Measurements from ENCODE around the gene SLC38A3.
A peak's percentile ranks its signal among the peaks of the same experiment; 100 is the strongest.

Gene SLC38A3

DNA sequence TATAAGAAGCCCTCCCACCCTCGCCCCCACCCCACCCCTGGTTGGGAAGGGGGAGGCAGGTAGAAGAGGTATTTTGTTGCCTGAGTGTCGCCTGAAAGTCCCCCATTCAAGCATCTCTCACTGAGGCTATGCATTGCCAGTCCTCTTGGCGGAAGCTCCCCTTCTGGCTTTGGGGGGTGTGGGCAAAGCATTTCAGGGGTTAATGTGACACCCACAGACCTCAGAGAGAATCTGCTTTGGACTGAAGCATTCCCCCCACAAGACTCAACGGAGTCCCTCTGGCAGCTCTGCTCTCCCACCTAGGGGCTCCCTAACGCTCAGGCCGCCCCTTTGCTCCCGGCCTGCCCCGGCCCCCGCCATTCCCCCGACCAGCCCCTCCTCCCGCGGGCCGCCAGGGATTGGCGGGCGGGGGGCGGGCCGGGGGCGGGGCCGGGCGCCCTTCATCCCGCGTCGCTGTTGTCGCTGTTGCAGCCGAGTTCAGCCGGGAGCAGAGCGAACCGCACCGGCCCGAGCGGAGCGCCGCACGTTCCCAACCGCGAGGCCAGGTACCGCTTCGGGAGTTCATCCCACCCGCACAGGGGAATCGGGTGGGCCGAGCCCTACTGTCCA, at the start of gene SLC38A3:
Gene SLC38A3, plus strand, starts transcription at position 468 of the 609 bp plus-strand sequence. CDS start 8,929 bp downstream, outside the sequence.
- DNase-seq = peak; percentile 45

DNA sequence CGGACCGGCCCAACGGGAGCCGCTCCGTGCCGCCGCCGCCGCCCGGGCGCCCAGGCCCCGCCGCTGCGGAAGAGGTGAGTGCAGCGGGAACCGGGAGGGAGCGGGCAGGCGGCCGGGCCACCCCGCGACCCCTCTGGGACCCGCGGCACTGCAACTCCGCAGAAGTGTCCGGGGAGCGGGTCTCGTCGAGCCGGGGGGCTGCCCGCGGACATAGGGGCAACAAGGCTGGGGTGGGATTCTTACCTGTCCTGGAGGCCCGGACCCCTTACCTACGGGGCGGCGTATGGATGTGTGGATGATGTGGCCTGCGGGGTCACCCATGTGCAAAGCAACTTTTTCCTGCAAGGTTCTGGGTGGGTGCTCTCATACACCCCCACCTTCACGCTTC, 49.6 kb upstream of the SLC38A3 start:
- DNase-seq = peak; percentile 23

DNA sequence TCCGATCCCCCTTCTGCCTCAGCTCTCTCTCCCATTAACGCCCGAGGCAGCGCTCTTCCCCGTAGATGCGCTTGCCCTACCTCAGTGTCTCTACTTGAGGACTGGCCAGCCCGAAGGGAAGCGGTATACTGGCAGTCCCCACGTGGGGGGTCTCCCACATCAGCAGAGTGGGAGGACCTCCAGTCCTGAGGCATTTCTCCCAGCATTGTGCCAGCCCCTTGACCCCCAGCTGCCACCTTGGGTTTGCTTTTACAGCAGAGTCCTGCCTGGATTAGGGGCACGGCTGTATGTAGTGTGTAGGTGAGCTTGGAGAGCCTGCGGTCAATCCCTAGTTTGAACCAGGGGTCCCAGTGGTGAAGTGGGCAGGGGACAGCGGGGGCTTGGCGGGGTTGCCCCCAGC, 49.2 kb upstream of the SLC38A3 start:
- DNase-seq = no peak

DNA sequence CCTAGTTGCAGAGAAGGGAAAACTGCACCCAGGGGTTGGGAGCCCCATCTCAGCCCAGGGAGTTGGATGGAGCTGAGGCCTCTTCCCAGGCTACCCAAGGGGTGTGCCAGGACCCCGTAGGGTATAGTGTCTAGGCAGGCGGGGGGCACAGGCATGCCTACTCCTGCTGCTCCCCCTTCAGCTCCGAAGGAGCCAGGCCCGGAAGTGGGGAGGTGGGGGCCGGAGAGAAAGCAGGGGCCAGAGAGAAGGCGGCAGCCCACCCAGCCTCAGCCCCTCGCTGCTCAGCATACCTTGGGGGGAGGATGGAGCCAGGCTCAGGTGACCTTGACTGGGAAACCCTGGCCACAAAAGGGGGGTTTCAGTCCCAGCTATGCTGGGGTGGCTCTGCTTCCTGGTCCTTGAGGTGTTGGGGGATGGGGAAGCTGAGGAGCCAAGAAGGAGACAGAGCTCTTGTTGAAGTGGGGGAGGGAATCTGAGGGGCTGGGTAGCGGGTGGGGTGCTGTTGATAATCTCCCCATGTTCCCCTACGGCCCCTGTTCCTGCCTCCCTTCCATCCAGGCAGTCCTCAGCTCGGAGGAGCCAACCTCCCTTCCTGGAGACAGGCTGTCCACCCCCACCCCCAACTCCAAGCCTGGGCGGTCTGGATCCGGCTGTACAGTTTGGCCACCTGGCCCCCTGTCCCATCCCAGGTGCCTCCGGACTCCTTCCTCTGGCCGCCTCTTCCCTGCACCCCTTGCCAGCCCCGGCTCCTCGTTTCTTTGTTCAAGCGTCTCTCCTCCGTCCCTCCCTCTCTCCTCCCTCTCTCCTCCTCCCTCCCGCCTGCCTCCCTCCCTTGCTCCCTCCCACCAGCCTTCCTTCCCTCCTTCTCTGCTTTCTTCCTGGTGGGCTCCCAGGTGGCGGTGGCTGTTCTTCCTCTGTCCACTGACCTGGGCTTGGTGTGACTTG, 48.2 kb upstream of the SLC38A3 start:
- DNase-seq = no peak

DNA sequence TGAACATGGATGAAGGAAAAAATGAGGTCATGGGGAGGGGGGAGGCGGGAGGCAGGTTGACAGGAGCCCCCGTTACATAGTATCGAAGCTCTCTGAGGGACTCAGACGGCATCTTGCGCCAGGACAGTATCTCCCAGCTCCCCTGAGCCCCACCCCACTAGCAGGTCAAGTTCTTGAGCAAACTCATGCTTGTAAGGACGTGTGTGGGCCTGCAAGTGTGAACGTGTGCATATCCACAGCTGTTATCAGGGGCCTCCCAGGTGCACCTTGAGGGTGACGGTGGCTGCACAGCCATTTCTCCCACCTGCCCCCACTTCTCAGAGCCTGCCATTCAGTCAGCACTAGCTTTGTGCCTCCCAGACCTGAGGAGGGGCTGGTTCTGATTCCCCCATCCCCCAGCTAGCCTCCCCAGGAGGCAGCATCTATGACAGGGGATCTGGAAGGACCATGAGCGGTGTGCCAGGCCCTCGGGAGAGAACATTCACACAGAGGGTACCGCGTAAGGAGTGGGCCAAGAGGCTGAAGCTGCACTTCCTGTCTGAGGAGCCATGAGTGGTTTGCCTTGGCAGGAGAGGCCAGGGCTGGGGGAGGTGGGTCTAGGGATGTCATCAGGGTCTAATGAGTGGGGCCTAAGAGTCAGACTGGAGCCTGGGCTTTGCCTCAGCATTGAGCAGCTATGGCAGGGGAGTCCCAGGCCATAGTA, 47.1 kb upstream of the SLC38A3 start:
- DNase-seq = no peak

DNA sequence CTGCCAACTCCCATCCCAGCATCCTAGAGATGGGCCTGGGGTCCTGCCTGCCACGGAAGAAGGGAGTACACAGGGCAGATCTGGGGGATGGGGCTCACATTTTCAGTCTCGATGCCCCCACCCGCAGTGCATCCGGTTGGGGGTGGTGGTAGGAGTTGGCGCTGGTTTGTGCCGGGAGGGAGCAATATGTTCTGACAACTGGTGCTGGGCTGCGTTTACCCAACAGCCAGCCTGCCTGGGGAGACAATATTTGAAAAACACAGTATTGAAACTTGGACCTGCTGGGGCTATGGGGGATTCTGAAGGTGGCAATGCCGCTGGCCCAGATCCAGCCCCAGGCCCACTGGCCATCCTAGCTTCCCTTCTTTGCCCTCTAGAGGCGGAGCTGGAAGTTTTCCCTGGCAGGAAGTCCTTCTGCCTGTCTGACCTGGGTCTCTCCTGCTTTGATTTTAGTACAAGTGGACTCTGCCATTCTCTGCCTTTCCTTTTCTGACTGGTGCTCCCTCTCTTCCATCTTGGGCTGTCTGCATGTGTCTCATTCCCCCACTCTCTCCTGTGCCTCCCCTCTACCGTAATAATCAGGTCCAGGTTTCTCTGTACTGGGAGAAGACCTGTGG, 46.4 kb upstream of the SLC38A3 start:
- no peak for DNase-seq

DNA sequence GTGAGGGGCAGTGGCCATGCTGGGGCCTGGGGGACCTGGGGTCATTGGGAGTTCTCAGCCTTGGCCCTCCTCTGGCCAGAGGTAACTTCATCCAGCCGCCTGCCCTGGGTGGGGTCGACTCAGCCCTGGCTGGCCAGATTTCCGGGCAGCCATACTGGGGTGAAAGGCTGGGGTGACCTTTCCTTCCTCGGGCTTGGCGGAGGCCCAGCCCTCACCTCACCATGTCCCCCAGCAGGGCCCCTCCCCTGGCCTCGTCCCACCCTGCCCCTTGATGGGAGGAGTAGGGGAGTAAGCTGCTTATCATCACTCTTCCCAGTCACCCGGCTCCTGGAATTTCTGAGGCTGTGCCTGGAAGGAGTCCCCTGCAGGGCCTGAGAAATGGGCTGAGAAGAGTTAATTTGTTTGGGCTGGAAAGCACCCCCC, 44.5 kb upstream of the SLC38A3 start:
- no peak for DNase-seq

DNA sequence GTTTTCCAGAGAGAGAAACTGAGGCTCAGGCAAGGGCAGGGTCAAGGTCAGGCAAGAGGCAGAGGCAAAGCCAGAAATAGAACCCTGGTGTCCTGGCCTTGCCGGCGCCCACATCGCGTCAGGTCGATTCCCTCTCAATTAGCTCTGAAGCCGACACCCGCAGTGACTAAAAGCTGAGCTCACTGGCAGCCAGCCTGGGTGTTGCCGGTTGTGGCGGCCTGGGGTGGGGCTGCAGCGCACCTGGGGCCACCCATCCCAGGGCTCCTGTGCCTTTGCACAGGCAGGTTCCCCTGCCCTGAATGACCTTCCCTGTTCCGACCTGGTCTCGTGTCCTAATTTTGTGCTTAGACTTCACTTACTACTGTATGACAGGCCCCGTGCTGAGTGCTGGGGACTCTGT, 43.8 kb upstream of the SLC38A3 start:
- no peak for DNase-seq

DNA sequence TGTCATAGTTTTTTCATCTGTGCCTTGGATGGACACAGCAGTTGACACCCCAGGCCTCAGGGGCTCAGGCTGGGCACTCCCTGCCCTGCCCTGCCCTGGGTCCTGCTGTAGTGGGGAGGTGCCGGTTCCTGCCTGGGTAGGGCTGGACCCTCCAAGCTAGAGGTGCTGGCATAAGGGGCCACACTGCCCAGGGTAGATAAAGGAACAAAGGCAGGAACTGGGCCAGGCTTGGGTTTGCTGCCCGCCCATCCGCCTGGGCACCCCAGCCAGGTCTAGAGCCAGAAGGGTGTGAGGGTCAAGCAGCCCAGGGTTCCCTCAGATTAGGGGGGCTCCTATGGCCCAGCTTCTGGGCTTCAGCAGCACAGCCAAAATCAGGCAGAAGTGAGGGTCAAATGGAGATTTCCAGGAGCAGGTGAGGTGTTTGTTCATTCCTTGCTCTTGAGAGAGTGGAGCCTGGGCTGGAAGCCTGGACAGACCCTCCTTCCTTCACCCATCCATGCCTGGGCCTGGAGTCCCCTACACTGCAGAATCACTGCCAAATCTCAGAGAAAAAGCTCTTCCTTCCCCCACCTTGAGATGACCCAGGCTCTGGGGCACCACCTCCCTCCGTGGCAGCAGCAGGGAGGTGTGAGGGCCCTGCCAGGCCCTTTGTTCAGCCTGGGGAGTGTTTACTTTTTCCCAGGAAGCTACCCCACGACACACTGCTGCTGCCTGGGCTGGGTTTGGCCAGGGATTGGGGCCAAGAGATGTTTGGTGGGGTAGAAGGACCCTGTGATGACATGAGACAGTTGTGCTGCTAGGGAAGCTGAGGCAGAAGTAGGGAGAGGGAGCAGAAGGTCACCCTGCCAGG, 42.8 kb upstream of the SLC38A3 start:
- no peak for DNase-seq

DNA sequence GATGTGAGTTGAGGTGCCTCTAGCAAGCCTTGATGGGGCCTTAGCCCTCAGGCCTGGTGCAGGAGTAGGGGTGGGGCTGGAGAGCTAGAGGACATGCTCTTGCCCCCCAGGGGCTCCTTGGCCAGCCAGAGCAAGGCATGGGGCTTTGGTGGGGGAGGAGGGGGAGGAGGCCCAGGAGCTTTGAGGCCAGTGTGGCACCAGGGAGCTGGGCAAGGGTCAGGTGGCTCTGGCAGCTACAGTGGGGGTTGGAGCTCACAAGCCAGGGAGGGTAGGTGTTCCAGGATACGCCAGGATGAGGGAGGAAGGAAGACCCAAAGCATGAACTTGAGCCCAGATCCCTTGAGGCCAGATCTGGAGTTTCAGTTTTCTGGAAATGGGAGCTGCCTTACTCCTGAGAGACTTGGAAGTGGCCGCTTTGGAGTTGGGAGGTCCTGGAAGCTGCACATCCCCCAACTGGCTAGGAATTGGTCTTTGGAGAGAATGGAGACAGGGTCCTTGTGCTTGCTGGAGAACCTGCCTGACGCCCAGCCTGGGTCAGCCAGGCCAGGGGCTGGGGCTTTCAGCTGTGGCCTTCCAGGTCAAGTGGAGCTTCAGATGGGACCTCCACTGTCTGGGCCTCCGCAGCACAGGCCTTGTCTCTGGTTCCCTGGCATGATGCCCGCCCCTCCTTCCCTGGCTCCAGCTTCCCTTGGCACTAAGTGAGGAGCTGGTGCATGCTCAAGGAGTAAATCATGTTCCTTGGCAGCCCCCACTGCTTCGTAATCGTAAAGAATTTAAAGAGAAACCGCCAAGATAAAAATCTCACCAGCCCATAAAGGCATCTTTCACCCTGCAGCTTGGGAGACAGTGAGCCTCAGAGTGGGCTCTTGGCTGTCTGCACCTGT, 41.3 kb upstream of the SLC38A3 start:
- no peak for DNase-seq

DNA sequence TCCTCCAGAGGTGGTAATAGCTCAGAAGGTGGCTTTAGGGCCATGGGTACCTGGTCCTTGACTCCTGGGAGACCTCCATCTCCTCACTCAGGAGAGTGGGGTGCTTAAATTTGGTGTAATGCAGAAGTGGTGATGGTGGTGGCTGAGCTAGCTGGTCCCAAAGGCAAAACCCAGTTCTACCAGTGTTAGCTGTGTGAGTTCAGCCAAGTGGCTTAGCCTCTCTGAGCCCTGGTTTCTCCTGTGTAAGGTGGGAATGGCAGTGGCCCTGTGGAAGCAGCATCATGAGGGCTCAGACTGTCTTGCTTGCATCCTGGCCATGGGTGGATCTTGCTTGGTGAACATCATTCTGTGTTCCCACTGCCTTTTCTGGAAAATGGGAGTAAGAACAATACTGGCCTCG, 40.6 kb upstream of the SLC38A3 start:
- no peak for DNase-seq

DNA sequence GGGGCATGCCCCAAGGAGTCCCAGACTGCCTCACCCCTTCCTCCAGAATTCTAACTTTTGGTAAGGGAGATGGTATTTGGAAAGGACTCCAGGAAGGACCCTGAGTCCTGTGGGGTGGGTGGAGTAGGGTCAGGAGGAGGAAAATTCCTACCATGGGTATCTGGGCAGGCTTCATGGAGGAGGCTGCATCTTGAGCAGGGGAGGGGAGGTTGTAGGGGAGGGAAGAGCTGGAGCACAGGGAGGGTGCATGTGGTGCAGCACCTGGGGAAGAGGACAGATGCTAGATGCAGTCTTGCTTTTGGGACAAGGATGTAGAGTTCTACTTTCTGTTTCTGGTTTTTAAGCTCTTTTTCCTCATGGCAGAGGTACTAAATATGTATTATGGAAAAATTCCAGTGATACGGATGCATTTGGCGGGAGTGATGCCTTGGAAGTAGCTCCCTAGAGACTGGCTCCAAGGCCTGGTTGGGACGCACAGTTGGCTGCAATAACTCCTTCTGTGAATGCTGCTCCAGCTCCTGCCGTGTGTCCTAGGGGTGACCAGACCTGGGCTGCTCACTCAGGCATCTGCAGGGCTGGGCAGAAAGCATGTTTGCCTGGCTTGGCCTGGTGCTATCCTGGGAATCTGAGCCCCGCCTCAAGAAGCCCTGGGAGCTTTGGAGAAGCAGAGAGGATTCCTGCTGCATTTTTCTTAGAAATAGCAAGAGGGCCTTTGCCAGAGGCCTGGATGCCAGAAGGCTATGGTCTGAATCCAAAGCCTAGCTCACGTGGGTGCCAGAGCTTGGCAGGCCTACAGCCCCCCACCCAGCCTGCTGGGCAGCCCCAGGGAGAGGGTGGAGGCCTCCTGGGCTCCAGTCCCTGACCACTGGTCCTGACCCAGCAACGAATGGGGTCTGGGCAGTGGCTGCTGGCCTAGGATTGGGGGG, 39.8 kb upstream of the SLC38A3 start:
- DNase-seq = no peak

DNA sequence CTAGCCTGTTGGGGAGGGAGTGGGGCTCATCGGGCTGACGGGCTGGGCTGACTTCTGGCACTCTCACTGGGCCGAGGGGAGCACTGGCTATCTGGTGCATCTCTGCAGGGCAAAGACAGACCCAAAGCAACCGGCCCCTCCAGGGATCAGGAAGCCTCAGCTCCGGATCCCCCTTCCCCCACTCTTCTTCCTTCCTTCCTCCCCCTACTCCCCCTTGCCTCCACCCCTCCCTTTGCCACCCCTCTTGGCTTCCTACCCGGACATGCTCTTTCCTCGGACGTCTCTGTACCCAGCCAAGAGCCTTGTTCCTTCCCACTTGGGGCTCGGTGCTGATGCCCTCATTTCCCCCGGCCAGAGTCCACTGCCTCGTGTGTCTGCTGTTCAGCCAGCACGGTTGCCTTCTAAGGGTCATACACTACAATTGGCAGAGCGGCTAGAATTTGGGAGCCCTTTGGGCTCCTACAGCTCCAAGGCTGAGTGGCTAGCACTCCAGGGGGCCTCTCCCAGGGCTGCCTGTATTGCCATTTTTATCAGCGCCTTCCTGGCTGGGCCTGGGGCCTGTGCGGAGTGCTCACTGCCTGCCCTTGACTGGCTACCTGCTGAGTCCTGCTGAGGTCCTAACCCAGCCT, 39.0 kb upstream of the SLC38A3 start:
- DNase-seq = no peak

DNA sequence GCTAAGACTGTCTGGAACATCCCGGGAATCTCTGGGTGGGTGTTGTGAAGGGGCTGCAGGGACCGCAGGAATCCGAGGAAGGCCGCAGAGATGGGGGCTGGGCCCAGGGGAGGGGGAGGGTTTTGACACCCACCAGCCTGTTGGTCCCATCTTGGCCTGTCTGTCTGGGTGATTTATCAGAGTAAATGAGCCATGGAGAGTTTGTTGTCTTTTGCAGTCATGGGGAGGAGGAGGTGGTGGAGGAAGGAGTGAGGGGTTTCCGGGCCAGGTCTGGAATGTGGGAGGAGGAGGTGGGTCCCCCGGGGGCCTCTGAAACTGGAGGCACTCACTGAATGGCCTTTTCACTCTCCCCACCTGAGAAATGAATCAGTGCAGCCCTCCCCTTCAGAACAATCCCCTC, 38.5 kb upstream of the SLC38A3 start:
- DNase-seq = no peak

DNA sequence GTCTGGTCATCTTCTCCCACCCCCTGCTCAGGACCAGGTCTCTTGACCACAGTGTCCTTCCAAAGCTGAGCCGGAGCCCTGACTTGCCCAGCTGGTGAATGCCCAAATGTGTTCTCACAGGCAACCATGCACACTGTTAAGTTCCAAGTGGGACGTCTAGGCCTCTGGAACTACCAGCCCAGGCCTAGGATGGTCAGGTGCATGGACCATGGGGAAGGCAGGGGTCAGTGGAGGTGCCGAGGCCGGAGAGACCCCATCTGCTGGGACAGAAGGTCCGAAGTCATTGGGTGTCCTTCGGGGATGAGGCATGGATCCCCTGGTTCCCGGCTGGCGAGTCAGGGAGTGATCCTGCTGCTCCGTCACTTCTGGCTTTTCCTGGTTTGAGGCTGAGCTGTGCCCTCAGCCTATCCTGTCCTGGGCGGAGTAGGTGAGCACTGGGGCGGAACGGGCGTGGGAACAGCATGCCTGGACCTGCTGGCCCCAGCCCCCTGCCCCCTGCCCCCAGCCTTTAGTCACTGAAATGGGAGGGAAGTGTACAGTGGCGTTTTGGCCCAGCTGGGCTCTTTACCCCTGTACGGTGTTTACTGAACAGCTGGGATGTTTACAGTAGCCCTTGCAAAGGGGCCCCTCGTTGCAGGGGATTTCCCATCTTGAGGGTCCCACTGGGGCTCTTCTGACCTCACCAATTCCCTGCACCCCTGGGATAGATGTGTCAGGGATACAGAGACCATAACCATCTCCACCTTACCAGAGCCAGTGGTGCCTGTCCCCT, 37.8 kb upstream of the SLC38A3 start:
- DNase-seq = no peak

DNA sequence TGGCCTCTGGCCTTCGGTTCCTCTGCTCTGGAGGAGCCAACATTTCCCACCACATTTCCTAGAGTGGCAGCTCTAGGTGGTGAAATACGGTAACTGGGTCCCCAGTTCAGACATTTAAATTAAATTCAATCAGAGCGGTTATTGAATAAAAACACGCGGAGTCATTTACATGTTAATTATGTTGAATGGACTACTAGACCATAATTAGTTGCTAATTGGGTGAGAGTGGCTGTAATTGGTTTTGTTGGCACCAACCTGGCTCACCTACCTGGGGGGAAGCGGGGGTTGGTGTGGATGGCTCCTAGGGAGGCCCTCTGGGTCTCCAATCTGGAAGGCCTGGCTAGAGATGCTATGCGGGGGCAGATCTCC, 37.2 kb upstream of the SLC38A3 start:
- DNase-seq = no peak

DNA sequence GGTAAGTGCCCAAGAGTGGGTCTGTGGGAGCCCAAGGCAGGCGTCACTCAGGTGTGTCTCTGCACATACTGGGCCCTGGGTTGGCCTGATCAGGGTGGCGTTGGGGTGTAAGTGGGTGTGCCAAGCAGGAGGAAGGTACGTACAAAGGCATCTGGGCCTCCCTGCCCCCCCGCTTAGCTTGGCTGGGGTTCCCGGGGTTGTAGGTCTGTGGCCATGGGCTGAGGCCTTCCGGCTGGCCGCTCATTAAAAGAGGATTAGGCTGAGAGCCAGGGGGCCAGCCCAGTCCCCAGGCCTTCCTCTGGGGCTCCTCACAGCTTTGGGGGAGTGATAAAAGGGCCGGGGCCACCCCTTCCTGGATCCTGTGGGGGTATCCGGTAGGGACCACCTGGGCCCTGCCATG, 36.7 kb upstream of the SLC38A3 start:
- no peak for DNase-seq

DNA sequence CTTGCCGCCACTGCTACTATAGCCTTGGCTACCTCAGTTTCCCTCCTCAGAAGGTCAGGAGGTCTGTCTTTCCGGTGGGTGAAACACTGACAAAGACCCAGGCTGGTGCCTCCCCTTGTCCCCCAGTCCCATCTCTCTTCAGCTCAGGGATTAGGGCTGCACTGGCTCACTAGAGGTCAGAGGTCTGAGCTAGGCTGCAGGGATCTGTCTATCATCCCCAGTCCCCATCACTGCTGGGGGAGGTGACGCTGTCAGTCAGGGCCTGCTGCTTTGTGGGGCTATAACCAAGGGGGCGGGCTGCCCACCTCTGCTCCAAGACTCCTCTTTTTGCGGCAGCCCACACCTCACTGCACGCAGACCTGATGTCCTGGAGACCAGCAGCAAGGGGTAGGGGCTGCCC, 36.3 kb upstream of the SLC38A3 start:
- DNase-seq = no peak

Data from activated T-cell treated with anti-CD3 and anti-CD28 coated beads, Interleukin-2, amount 50 U/mL, for 1 hour (primary cell).